Activated T-helper 2 cell treated with anti-CD3 and anti-CD28 coated beads, Interferon-gamma antibody, Interleukin-2, Interleukin-4, amounts not matched to agents 10 μg/mL and 5 μg/mL and 100 μg/mL, durations not matched to agents 14 hours and 24 hours and 36 hours (primary cell): ENCODE measurements around the gene ARID5B. TPM values are rescaled to one million over a fixed set of nuclear protein-coding genes. Genes with fewer than 3 reads are reported as not detected.

Experiments
- DNase-seq: peaks from one replicate; pipeline ENCODE4 v3.0.0; 2021; ENCODE audit warnings: low spot score
- H3K27ac Mint-ChIP-seq: one replicate; pipeline ENCODE4 v1.8.0; 2021; ENCODE audit warnings: mixed read lengths
- H3K27me3 Mint-ChIP-seq: one replicate; pipeline ENCODE4 v1.8.0; 2021; ENCODE audit warnings: low read depth, mixed read lengths
- H3K36me3 Mint-ChIP-seq: one replicate; pipeline ENCODE4 v1.8.0; 2021; ENCODE audit warnings: low read depth, mixed read lengths
- H3K4me1 Mint-ChIP-seq: one replicate; pipeline ENCODE4 v1.8.0; 2021; ENCODE audit warnings: low read depth, mixed read lengths
- H3K4me3 Mint-ChIP-seq: one replicate; pipeline ENCODE4 v1.8.0; 2021; ENCODE audit warnings: low read depth, mild to moderate bottlenecking, moderate library complexity, mixed read lengths
- H3K9me3 Mint-ChIP-seq: one replicate; pipeline ENCODE4 v1.8.0; 2021; ENCODE audit warnings: mixed read lengths
- intact Hi-C: fragments of 100-400 bp; cut with micrococcal nuclease; formaldehyde crosslinking; loops from one replicate; pipeline ENCODE4 v1.15.1; 2023
- total RNA-seq: library from RNA; stranded (reverse); gene quantifications from 2 replicates; pipeline ENCODE4 v1.2.3, GENCODE V29; 2022

Gene ARID5B
- total RNA-seq, 1 donor from 2014 or later, result 35.7 TPM

GRCh38 chr10:62016623-62017490 is 115.4 kb downstream of the ARID5B start:
- H3K27me3 Mint-ChIP-seq, result no peaks in the 10 kb centered on the region
- intact Hi-C loops, result no loop called here
- peaks cover 50% of the 10 kb centered on the region for H3K36me3 Mint-ChIP-seq
- DNase-seq, result no peak
- H3K4me1 Mint-ChIP-seq, result peaks cover 28% of the 10 kb centered on the region
- peaks cover 4% of the 10 kb centered on the region for H3K9me3 Mint-ChIP-seq
- no peak overlapping the region for H3K27ac Mint-ChIP-seq
- H3K4me3 Mint-ChIP-seq, result no peak overlapping the region

GRCh38 chr10:62017491-62017870 is 116.0 kb downstream of the ARID5B start:
- DNase-seq, result no peak
- peaks cover 48% of the 10 kb centered on the region for H3K36me3 Mint-ChIP-seq
- peaks cover 32% of the 10 kb centered on the region for H3K4me1 Mint-ChIP-seq
- no peak overlapping the region for H3K4me3 Mint-ChIP-seq
- H3K27me3 Mint-ChIP-seq, result no peaks in the 10 kb centered on the region
- intact Hi-C loops, result no loop called here
- H3K9me3 Mint-ChIP-seq, result peaks cover 5% of the 10 kb centered on the region
- no peak overlapping the region for H3K27ac Mint-ChIP-seq

- Mint-ChIP-seq H3K27me3 (no peaks in the 10 kb centered on the region), H3K36me3 (peaks cover 54% of the 10 kb centered on the region), H3K27ac (no peak overlapping the region), H3K4me1 (peaks cover 41% of the 10 kb centered on the region), H3K9me3 (peaks cover 14% of the 10 kb centered on the region), H3K4me3 (no peak overlapping the region)
- intact Hi-C loops, result no loop called here
- no peak for DNase-seq
Observed at GRCh38 chr10:62018131-62018911, 116.8 kb downstream of the ARID5B start.

- H3K27ac Mint-ChIP-seq, result peak overlapping the region; percentile 19
- no peak for DNase-seq
- intact Hi-C loops, result no loop called here
- peaks cover 42% of the 10 kb centered on the region for H3K4me1 Mint-ChIP-seq
- H3K4me3 Mint-ChIP-seq, result no peak overlapping the region
- H3K36me3 Mint-ChIP-seq, result peaks cover 55% of the 10 kb centered on the region
- H3K9me3 Mint-ChIP-seq, result peaks cover 16% of the 10 kb centered on the region
- H3K27me3 Mint-ChIP-seq, result no peaks in the 10 kb centered on the region
Observed at GRCh38 chr10:62019013-62019684, 117.7 kb downstream of the ARID5B start.

GRCh38 chr10:62019685-62020359 is 118.3 kb downstream of the ARID5B start:
- Mint-ChIP-seq H3K27ac (peak overlapping the region; percentile 89), H3K4me1 (peaks cover 42% of the 10 kb centered on the region), H3K36me3 (peaks cover 59% of the 10 kb centered on the region), H3K9me3 (peaks cover 16% of the 10 kb centered on the region), H3K27me3 (no peaks in the 10 kb centered on the region), H3K4me3 (no peak overlapping the region)
- intact Hi-C loops, result loop anchor here (1.0 to 5.0 kb wide), 2 partner anchors 33 to 77 kb away; no protein-coding TSS in a partner anchor
- no peak for DNase-seq

- Mint-ChIP-seq H3K36me3 (peaks cover 67% of the 10 kb centered on the region), H3K27ac (no peak overlapping the region), H3K27me3 (no peaks in the 10 kb centered on the region), H3K9me3 (peaks cover 16% of the 10 kb centered on the region), H3K4me1 (peaks cover 52% of the 10 kb centered on the region), H3K4me3 (no peak overlapping the region)
- intact Hi-C loops, result loop anchor here (5.0 kb wide), 1 partner anchor 34 kb away; no protein-coding TSS in a partner anchor
- no peak for DNase-seq
Observed at GRCh38 chr10:62021128-62021665, 119.7 kb downstream of the ARID5B start.

- intact Hi-C loops, result loop anchor here (5.0 kb wide), 1 partner anchor 35 kb away; no protein-coding TSS in a partner anchor
- peaks cover 54% of the 10 kb centered on the region for H3K4me1 Mint-ChIP-seq
- H3K9me3 Mint-ChIP-seq, result peaks cover 16% of the 10 kb centered on the region
- H3K27ac Mint-ChIP-seq, result peak overlapping the region; percentile 72
- no peak overlapping the region for H3K4me3 Mint-ChIP-seq
- H3K27me3 Mint-ChIP-seq, result no peaks in the 10 kb centered on the region
- no peak for DNase-seq
- H3K36me3 Mint-ChIP-seq, result peaks cover 65% of the 10 kb centered on the region
Observed at GRCh38 chr10:62021978-62022802, 120.7 kb downstream of the ARID5B start.

GRCh38 chr10:62022830-62023229 is 121.3 kb downstream of the ARID5B start:
- H3K4me1 Mint-ChIP-seq, result peaks cover 57% of the 10 kb centered on the region
- peaks cover 16% of the 10 kb centered on the region for H3K9me3 Mint-ChIP-seq
- peak overlapping the region; percentile 72 for H3K27ac Mint-ChIP-seq
- intact Hi-C loops, result loop anchor here (5.0 kb wide), 1 partner anchor 36 kb away; no protein-coding TSS in a partner anchor
- H3K36me3 Mint-ChIP-seq, result peaks cover 64% of the 10 kb centered on the region
- DNase-seq, result no peak
- H3K27me3 Mint-ChIP-seq, result no peaks in the 10 kb centered on the region
- H3K4me3 Mint-ChIP-seq, result no peak overlapping the region

DNA sequence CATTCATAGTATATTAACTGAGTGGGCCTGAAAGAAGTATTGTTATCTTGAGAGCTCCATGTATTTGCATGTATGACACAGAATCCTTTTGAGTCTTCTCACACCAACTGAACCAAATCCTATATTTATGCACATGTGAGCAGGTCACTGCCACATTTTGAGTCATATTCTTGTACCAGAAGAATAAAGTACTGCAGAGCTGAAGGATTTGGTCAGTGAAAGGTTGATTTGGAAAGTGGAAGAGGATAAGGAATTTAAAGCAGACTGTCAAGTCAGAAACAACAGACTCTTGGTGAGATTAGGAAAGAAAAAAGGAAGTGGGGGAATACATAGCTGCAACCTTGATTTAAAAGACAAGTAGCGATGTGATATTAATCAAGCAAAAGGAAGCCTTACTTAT is 121.8 kb downstream of the ARID5B start:
- intact Hi-C loops, result loop anchor here (5.0 kb wide), 1 partner anchor 36 kb away; no protein-coding TSS in a partner anchor
- no peak for DNase-seq
- Mint-ChIP-seq H3K9me3 (peaks cover 16% of the 10 kb centered on the region), H3K4me3 (no peak overlapping the region), H3K4me1 (peaks cover 54% of the 10 kb centered on the region), H3K27me3 (no peaks in the 10 kb centered on the region), H3K36me3 (peaks cover 65% of the 10 kb centered on the region), H3K27ac (no peak overlapping the region)

DNA sequence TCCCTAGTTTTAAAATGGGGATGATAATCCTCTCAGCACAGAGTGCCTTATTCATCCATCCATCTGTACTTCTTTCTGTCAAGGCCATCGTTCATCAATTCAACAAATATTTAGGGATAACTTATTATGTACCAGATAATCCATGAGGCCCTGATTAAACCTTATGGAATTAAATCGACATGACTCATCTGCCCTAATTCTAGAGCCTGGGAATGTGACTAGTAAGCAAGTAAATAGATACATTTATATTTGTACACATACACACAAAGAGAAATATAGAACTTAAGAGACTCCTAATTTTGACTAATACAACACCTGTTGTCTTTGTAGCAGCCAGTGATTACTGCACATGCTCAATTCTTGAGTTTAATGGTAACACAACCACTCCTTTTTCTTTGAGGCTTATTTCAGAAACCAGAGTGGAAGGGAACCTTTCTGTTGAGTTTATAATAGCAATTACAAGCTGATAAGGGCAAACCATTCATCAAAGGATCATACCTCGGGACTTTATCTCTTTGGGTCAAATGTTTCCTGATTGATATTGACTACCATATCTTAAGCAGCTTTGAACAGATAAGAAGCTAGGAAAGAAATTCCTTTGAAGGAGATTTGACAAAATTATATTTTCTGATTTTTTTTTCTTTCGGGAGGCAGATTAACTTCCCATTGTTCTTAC is 122.7 kb downstream of the ARID5B start:
- Mint-ChIP-seq H3K36me3 (peaks cover 62% of the 10 kb centered on the region), H3K27me3 (no peaks in the 10 kb centered on the region), H3K9me3 (peaks cover 16% of the 10 kb centered on the region), H3K4me3 (no peak overlapping the region), H3K27ac (no peak overlapping the region), H3K4me1 (peaks cover 49% of the 10 kb centered on the region)
- no peak for DNase-seq
- intact Hi-C loops, result loop anchor here (5.0 kb wide), 1 partner anchor 37 kb away; no protein-coding TSS in a partner anchor
